HG03064 (cell line): ENCODE results near the gene FABP2.

ENCODE experiments used
- ATAC-seq: cut with Tn5 transposase; IDR thresholded peaks from one replicate; pipeline ENCODE4 v1.9.1; 2021; ENCODE audit warnings: low read depth; ENCODE audit not compliant: unreplicated experiment

Gene FABP2

DNA sequence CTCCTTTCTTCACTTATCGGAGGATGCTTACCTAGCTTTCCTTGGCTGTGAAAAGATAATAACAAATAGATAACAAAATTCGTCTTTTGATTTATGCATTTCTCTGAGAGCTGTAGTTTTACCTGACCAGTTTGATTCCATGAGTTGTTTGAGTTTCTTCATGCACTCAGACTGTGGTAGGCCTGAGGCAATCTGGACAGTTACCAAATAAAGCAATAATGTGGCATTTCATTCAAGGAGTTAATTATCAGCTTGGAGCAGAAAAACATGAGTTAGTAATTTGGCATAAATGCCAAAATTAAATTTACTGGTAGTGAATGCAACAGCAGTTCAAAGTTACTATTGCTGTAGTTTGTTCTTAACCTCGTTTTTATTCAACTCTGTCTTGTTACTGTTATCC lies 53.5 kb downstream of the FABP2 start:
- no peak for ATAC-seq
